Keratinocyte (primary cell): ENCODE results near the gene DCP1A. TPM values are rescaled to one million over a fixed set of nuclear protein-coding genes. Genes with fewer than 3 reads are reported as not detected.

Experiments used
- DNase-seq: peaks from one replicate; pipeline ENCODE4 v3.0.0-alpha.2; 2011; ENCODE audit warnings: low read depth, missing footprints, low spot score
- FAIRE-seq: peaks from 2 replicates; lab custom pipeline; 2011; peaks lifted over from hg19 to GRCh38; lab: Jason Lieb, UNC
- H2AFZ ChIP-seq: 2 replicates; pipeline ENCODE4 v1.6.0; 2012; ENCODE audit warnings: low read length, control low read depth, inconsistent platforms; ENCODE audit not compliant: control insufficient read depth
- H3K27ac ChIP-seq: 2 replicates; pipeline ENCODE4 v1.5.1; 2011; ENCODE audit warnings: low read length; ENCODE audit not compliant: control insufficient read depth, insufficient read depth
- H3K27me3 ChIP-seq: 3 replicates; pipeline ENCODE4 v1.6.0; 2011; ENCODE audit warnings: low read length; ENCODE audit not compliant: control insufficient read depth, insufficient read depth; ENCODE audit errors: extremely low read depth
- H3K36me3 ChIP-seq, 2 experiments: 2 replicates in 1 of 2; 3 replicates in 1 of 2; pipeline ENCODE4 v1.5.1; 2011; ENCODE audit warnings: low read length in 2 of 2, mild to moderate bottlenecking in 1 of 2; ENCODE audit not compliant: control insufficient read depth in 2 of 2, insufficient read depth in 2 of 2; ENCODE audit errors: extremely low read depth in 1 of 2
- H3K4me1 ChIP-seq: 3 replicates; pipeline ENCODE4 v1.5.1; 2011; ENCODE audit warnings: low read length; ENCODE audit not compliant: control insufficient read depth, insufficient read depth; ENCODE audit errors: extremely low read depth
- H3K4me2 ChIP-seq: 3 replicates; pipeline ENCODE4 v1.6.0; 2011; ENCODE audit warnings: low read depth, low read length; ENCODE audit not compliant: control insufficient read depth, insufficient read depth; ENCODE audit errors: extremely low read depth
- H3K4me3 ChIP-seq, 3 experiments: fragments of 200-600 bp in 1 of 3; sonication (generic) in 1 of 3; 2 replicates in 2 of 3; 3 replicates in 1 of 3; pipeline ENCODE4 v1.5.1; 2011 to 2016; ENCODE audit warnings: low read length in 3 of 3, mild to moderate bottlenecking in 3 of 3, control low read depth in 2 of 3, inconsistent platforms in 1 of 3, low read depth in 1 of 3, mixed read lengths in 1 of 3, mixed run types in 1 of 3, moderate library complexity in 1 of 3; ENCODE audit not compliant: control insufficient read depth in 2 of 3, insufficient read depth in 2 of 3; ENCODE audit errors: extremely low read depth in 1 of 3
- H3K79me2 ChIP-seq: 2 replicates; pipeline ENCODE4 v1.6.0; 2012; ENCODE audit warnings: low read length; ENCODE audit not compliant: control insufficient read depth, insufficient read depth
- H3K9ac ChIP-seq: 3 replicates; pipeline ENCODE4 v1.6.0; 2011; ENCODE audit warnings: low read length; ENCODE audit not compliant: control insufficient read depth, insufficient read depth; ENCODE audit errors: extremely low read depth
- H3K9me1 ChIP-seq: 3 replicates; pipeline ENCODE4 v1.6.0; 2011; ENCODE audit warnings: low read length; ENCODE audit not compliant: control insufficient read depth, insufficient read depth; ENCODE audit errors: extremely low read depth
- H3K9me3 ChIP-seq: 2 replicates; pipeline ENCODE4 v1.5.1; 2012; ENCODE audit warnings: low read depth, low read length; ENCODE audit not compliant: control insufficient read depth
- H4K20me1 ChIP-seq: 3 replicates; pipeline ENCODE4 v1.6.0; 2011; ENCODE audit warnings: low read length; ENCODE audit not compliant: control insufficient read depth, insufficient read depth; ENCODE audit errors: extremely low read depth
- CTCF ChIP-seq, 3 experiments: IDR thresholded peaks in 1 of 3; conservative IDR thresholded peaks in 1 of 3; optimal IDR thresholded peaks in 1 of 3; 2 replicates in 2 of 3; 3 replicates in 1 of 3; pipeline versions ENCODE3 to v1.5.1; 2011; ENCODE audit warnings: low read length in 3 of 3, mild to moderate bottlenecking in 3 of 3, moderate library complexity in 2 of 3, control low read depth in 1 of 3, inconsistent platforms in 1 of 3; ENCODE audit not compliant: insufficient read depth in 2 of 3; ENCODE audit errors: extremely low read depth in 1 of 3
- EZH2 ChIP-seq: IDR thresholded peaks from one replicate; pipeline ENCODE4 v1.6.1; 2012; ENCODE audit warnings: inconsistent platforms, mild to moderate bottlenecking, low read length, moderate library complexity
- dilution Hi-C: fragments of 300-500 bp; cut with MboI; formaldehyde crosslinking; loops from one replicate; pipeline ENCODE4 v1.7.0; 2020; ENCODE audit warnings: low sequenced_read_pairs; ENCODE audit not compliant: extremely low pct_ligation_motif_present
- polyA plus RNA-seq, 5 experiments: library from polyadenylated mRNA; depleted of rRNA in 3 of 5; stranded (reverse) in 3 of 5; stranded (forward) in 1 of 5; unstranded in 1 of 5; fragments of >200 nt; gene quantifications; 1 replicate in 1 of 5; 2 replicates in 3 of 5; 3 replicates in 1 of 5; pipeline versions ENCODE4 v1.2.1 to v1.2.3, GENCODE V29; 2011 to 2012; ENCODE audit warnings: missing spikeins in 2 of 5, low read depth in 1 of 5, low replicate concordance in 1 of 5
- small RNA-seq, 3 experiments: library from RNA; depleted of rRNA; stranded (forward); fragments of <200 nt; gene quantifications; one replicate each; pipeline ENCODE3, GENCODE V24; 2012; ENCODE audit warnings: low read depth in 3 of 3, low replicate concordance in 1 of 3; ENCODE audit not compliant: insufficient read length in 3 of 3

Gene DCP1A
- polyA plus RNA-seq, 1 donor (not counting 4 experiments of a cell fraction or from before 2014, with no cell fraction given): 15.0 TPM

- Histone ChIP-seq H3K27me3 (no peaks in the 10 kb centered on the region), H3K4me3 (no peak overlapping the region), H2AFZ (no peak overlapping the region), H3K9ac (no peak overlapping the region), H3K9me1 (peaks cover 2% of the 10 kb centered on the region), H3K79me2 (peaks cover 47% of the 10 kb centered on the region), H3K36me3 (peaks cover 64 to 69% of the 10 kb centered on the region in 2 experiments), H3K27ac (no peak overlapping the region), H4K20me1 (peaks cover 7% of the 10 kb centered on the region), H3K9me3 (no peaks in the 10 kb centered on the region), H3K4me2 (no peak overlapping the region), H3K4me1 (peaks cover 32% of the 10 kb centered on the region)
- TF ChIP-seq EZH2 (no peak), CTCF (optimal IDR thresholded peaks at IDR 0.05 in 1 of 3, IDR thresholded peaks at IDR 0.05 in 1 of 3, conservative IDR thresholded peaks at IDR 0.05 in 1 of 3; ENCODE audit: extremely low read depth in 1 of 3, insufficient read depth in 2 of 3, low read length in 3 of 3) (no peak)
- DNase-seq (no peak), FAIRE-seq (no peak)
- dilution Hi-C loops: no loop called here
These were observed 112.5 kb downstream of the DCP1A start for GRCh38 chr3:53234841-53235232.

- Histone ChIP-seq H4K20me1 (peaks cover 7% of the 10 kb centered on the region), H3K9me3 (no peaks in the 10 kb centered on the region), H3K79me2 (peaks cover 45% of the 10 kb centered on the region), H3K9me1 (peaks cover 2% of the 10 kb centered on the region), H3K4me1 (peaks cover 30% of the 10 kb centered on the region), H3K27ac (no peak overlapping the region), H3K36me3 (peaks cover 60 to 68% of the 10 kb centered on the region in 2 experiments), H2AFZ (no peak overlapping the region), H3K4me3 (no peak overlapping the region), H3K9ac (no peak overlapping the region), H3K4me2 (no peak overlapping the region), H3K27me3 (no peaks in the 10 kb centered on the region)
- dilution Hi-C loops: no loop called here
- no peak for FAIRE-seq
- DNase-seq: no peak
- no peak for TF ChIP-seq CTCF (optimal IDR thresholded peaks at IDR 0.05 in 1 of 3, IDR thresholded peaks at IDR 0.05 in 1 of 3, conservative IDR thresholded peaks at IDR 0.05 in 1 of 3; ENCODE audit: extremely low read depth in 1 of 3, insufficient read depth in 2 of 3, low read length in 3 of 3)
- no peak for TF ChIP-seq EZH2
These were observed 113.1 kb downstream of the DCP1A start for GRCh38 chr3:53234130-53234840.

Small RNA genes within 50 kb of the gene (small RNA-seq; reads per million reads assigned to genes)
- gene RF00019: 0 reads per million in 3 experiments
- gene RF00212: 0 to 0.50 (median 0) reads per million in 3 experiments
- 0 reads per million in 3 experiments for gene RF00568

Other genes with a start within 250 kb of the DCP1A start
- 25.5 to 34.4 TPM (median 29.6 TPM) in 3 replicates for gene RFT1, start 217.1 kb downstream of the DCP1A start, polyA plus RNA-seq
- 24.7 to 32.1 TPM (median 25.1 TPM) in 3 replicates for gene PRKCD, start 186.3 kb downstream of the DCP1A start, polyA plus RNA-seq
- 225 to 282 TPM (median 266 TPM) in 3 replicates for gene TKT, start 91.5 kb downstream of the DCP1A start, polyA plus RNA-seq
- gene CACNA1D, start 147.1 kb upstream of the DCP1A start, polyA plus RNA-seq: 0.06 to 0.20 TPM in 2 of 3 replicates, not detected in the other